CD4-positive, alpha-beta memory T cell (primary cell): ENCODE data around the gene EHD1. TPM values are rescaled to one million over a fixed set of nuclear protein-coding genes. Genes with fewer than 3 reads are reported as not detected.
A peak's percentile ranks its signal among the peaks of the same experiment; 100 is the strongest.

Source experiments
- CTCF ChIA-PET: fragments of 350-600 bp; sonication (Branson Sonifier 250); formaldehyde crosslinking; loops from one replicate; lab custom pipeline; 2021; ENCODE audit warnings: inconsistent platforms; ENCODE audit not compliant: partially characterized antibody; lab: Charles Lee
- POLR2A ChIA-PET: fragments of 350-600 bp; sonication (Branson Sonifier 250); formaldehyde crosslinking; loops from one replicate; lab custom pipeline; 2021; ENCODE audit not compliant: partially characterized antibody; lab: Charles Lee
- DNase-seq, 5 donors: peaks; one replicate each; pipeline versions ENCODE4 v3.0.0 to v3.0.0-alpha.2; 2020 to 2022; ENCODE audit warnings: mixed read lengths in 1 of 5
- H3K27ac ChIP-seq: one replicate; pipeline ENCODE4 v1.7.0; 2013; ENCODE audit warnings: low read depth, low read length
- H3K27me3 ChIP-seq: 2 replicates; pipeline ENCODE4 v1.7.0; 2013; ENCODE audit warnings: mild to moderate bottlenecking, low read length, moderate library complexity; ENCODE audit not compliant: insufficient read depth
- H3K36me3 ChIP-seq: 2 replicates; pipeline ENCODE4 v1.7.0; 2013; ENCODE audit warnings: mild to moderate bottlenecking, low read length, moderate library complexity; ENCODE audit not compliant: insufficient read depth
- H3K4me1 ChIP-seq: 2 replicates; pipeline ENCODE4 v1.7.0; 2013; ENCODE audit warnings: mild to moderate bottlenecking, low read length, moderate library complexity; ENCODE audit not compliant: insufficient read depth
- H3K4me3 ChIP-seq, 2 donors: one replicate each; pipeline ENCODE4 v1.7.0; 2013; ENCODE audit warnings: low read length in 2 of 2, mild to moderate bottlenecking in 1 of 2
- H3K9me3 ChIP-seq, 2 donors: one replicate each; pipeline ENCODE4 v1.7.0; 2013; ENCODE audit warnings: low read length in 2 of 2, control low read depth in 1 of 2; ENCODE audit not compliant: control insufficient read depth in 1 of 2
- H3K27ac Mint-ChIP-seq, 7 donors: one replicate each; pipeline ENCODE4 v1.8.0; 2020 to 2021; ENCODE audit warnings: mixed read lengths in 7 of 7, mild to moderate bottlenecking in 6 of 7, inconsistent platforms in 3 of 7, moderate library complexity in 3 of 7
- H3K27me3 Mint-ChIP-seq, 2 donors: one replicate each; pipeline ENCODE4 v1.8.0; 2020 to 2021; ENCODE audit warnings: mixed read lengths in 2 of 2
- H3K36me3 Mint-ChIP-seq, 2 donors: one replicate each; pipeline ENCODE4 v1.8.0; 2020 to 2021; ENCODE audit warnings: mixed read lengths in 2 of 2, inconsistent platforms in 1 of 2, mild to moderate bottlenecking in 1 of 2
- H3K4me1 Mint-ChIP-seq, 4 donors: one replicate each; pipeline ENCODE4 v1.8.0; 2020 to 2021; ENCODE audit warnings: mixed read lengths in 4 of 4, mild to moderate bottlenecking in 1 of 4
- H3K4me3 Mint-ChIP-seq, 8 donors: one replicate each; pipeline ENCODE4 v1.8.0; 2020 to 2021; ENCODE audit warnings: mixed read lengths in 8 of 8, mild to moderate bottlenecking in 7 of 8, moderate library complexity in 6 of 8, inconsistent platforms in 3 of 8
- H3K9me3 Mint-ChIP-seq, 8 donors: one replicate each; pipeline ENCODE4 v1.8.0; 2020 to 2021; ENCODE audit warnings: mixed read lengths in 8 of 8, mild to moderate bottlenecking in 5 of 8, inconsistent platforms in 3 of 8, moderate library complexity in 1 of 8
- intact Hi-C: fragments of 100-400 bp; cut with micrococcal nuclease; formaldehyde crosslinking; loops from one replicate; pipeline ENCODE4 v1.15.1; 2023
- polyA plus RNA-seq, 2 donors: library from polyadenylated mRNA; unstranded; fragments of 300-500 nt; fragmentation: Illumina TruSeq; gene quantifications; one replicate each; pipeline ENCODE4 v1.2.3, GENCODE V29; 2021
- total RNA-seq, 2 experiments: library from RNA; stranded (reverse); gene quantifications; one replicate each; pipeline ENCODE4 v1.2.3, GENCODE V29; 2021

EHD1 gene
- total RNA-seq: 100 to 1,000 TPM; 268 to 279 TPM
- polyA plus RNA-seq: 100 to 1,000 TPM; 125 to 200 TPM

DNA sequence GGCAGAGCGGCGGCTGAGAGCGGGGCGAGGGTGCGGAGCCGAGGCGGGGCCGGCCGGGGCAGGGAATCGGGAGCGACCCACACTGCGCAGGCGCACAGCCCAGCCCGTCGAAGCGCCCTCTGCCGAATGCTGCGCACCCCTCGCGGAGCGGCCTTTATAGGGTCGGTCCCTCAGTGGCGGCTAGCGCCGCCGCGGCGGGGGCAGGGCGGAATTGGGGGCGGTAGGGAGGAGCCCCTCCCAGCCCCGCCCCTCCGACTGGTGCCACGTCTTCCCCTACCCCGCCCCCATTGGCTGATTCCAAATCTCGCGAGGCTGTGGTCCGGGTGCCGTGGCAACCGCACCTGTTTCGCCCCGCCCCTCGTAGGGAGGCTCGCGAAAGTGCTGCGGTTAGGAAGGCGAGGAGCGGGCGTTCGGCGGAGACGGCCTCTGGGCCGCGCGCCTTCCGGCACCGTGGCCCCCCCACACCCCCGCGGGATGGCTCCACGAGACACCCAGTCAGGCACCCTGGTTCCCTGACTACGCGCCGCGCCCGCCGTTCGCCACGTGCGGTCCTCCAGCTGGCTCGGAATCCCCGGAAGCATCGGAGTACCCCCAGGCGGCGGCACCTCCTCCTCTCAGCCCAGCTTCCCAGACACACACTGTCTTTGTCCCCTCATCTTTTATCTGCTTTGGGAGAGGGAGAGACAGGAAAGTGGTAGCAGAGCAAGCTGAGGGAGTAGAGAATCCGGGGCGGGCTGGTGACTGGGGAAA is at the start of gene EHD1:
Gene EHD1, minus strand, starts transcription at position 128 of the 750 bp plus-strand sequence. CDS start 157 bp downstream, outside the sequence.
- no peaks in the 10 kb centered on the region for H3K27me3 Mint-ChIP-seq

DNA sequence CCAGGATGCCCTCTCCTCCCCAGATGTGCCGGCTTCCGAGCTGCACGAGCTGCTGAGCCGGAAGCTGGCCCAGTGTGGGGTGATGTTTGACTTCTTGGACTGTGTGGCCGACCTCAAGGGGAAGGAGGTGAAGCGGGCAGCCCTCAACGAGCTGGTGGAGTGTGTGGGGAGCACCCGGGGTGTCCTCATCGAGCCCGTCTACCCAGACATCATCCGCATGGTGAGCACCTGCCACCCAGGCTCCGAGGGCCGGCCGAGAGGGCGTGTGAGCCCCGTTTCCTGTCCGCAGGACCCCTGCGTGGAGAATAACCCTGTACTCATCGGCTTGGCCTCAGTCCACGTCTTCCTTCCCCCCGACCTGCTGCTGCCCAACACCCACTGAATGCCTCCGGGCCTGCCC is 48.3 kb upstream of the EHD1 start:
- no peak overlapping the region for H3K27ac ChIP-seq
- H3K36me3 Mint-ChIP-seq: peaks cover 17 to 35% of the 10 kb centered on the region in 2 donors
- H3K27me3 Mint-ChIP-seq: no peaks in the 10 kb centered on the region
- H3K36me3 ChIP-seq: peaks cover 18% of the 10 kb centered on the region
- no peak for DNase-seq
- H3K4me3 ChIP-seq: no peak overlapping the region
- no peaks in the 10 kb centered on the region for H3K9me3 Mint-ChIP-seq
- ChIA-PET POLR2A (interaction anchor here (1.1 to 5.7 kb wide), 2 partner anchors 11 to 78 kb away, joined by 3 to 46 read pairs; partner anchors contain the start of gene ATG2A), CTCF (no interaction called here)
- H3K27ac Mint-ChIP-seq: peak overlapping the region in 3 of 7 donors; percentile 48 to 75 (median 68)
- intact Hi-C loops: no loop called here
- peaks cover 9 to 15% (median 11%) of the 10 kb centered on the region in 4 donors for H3K4me1 Mint-ChIP-seq
- H3K4me3 Mint-ChIP-seq: peak overlapping the region in 4 of 8 donors; percentile 17 to 61 (median 52)
- H3K27me3 ChIP-seq: no peaks in the 10 kb centered on the region
- H3K4me1 ChIP-seq: peaks cover 20% of the 10 kb centered on the region
- no peaks in the 10 kb centered on the region for H3K9me3 ChIP-seq

More for the DNA sequence above, at the start of gene EHD1:
- peaks cover 34 to 77% (median 47%) of the 10 kb centered on the region in 4 donors for H3K4me1 Mint-ChIP-seq
- ChIA-PET CTCF (interaction anchor here (1.5 to 29.4 kb wide), 4 partner anchors 9 to 46 kb away, joined by 4 to 1245 read pairs (median 34); partner anchors contain the start of genes CDC42BPG and PPP2R5B), POLR2A (interaction anchor here (0.7 to 31.5 kb wide), 20 partner anchors 10 to 257 kb away, joined by 3 to 2105 read pairs (median 6); partner anchors contain the start of genes ATG2A, CDC42BPG, FAU and MEN1)
- Histone ChIP-seq H3K27ac (peak within 1 kb of the TSS; percentile 92), H3K36me3 (peaks cover 6% of the 10 kb centered on the region), H3K9me3 (no peaks in the 10 kb centered on the region), H3K4me1 (peaks cover 58% of the 10 kb centered on the region), H3K27me3 (no peaks in the 10 kb centered on the region), H3K4me3 (peak within 1 kb of the TSS; percentile 82 to 99)
- peak; percentile 99 to 100 (median 99) for DNase-seq
- H3K9me3 Mint-ChIP-seq: peaks cover 0 to 14% (median 0%) of the 10 kb centered on the region in 8 donors
- peaks cover 23 to 40% of the 10 kb centered on the region in 2 donors for H3K36me3 Mint-ChIP-seq
- peak within 1 kb of the TSS; percentile 96 to 98 (median 97) for H3K27ac Mint-ChIP-seq
- intact Hi-C loops: loop anchor here (1.0 to 2.0 kb wide), 10 partner anchors 9 to 76 kb away; partner anchors contain the start of genes ATG2A, MAP4K2 and PPP2R5B
- H3K4me3 Mint-ChIP-seq: peak within 1 kb of the TSS; percentile 99 to 100 (median 99)

DNA sequence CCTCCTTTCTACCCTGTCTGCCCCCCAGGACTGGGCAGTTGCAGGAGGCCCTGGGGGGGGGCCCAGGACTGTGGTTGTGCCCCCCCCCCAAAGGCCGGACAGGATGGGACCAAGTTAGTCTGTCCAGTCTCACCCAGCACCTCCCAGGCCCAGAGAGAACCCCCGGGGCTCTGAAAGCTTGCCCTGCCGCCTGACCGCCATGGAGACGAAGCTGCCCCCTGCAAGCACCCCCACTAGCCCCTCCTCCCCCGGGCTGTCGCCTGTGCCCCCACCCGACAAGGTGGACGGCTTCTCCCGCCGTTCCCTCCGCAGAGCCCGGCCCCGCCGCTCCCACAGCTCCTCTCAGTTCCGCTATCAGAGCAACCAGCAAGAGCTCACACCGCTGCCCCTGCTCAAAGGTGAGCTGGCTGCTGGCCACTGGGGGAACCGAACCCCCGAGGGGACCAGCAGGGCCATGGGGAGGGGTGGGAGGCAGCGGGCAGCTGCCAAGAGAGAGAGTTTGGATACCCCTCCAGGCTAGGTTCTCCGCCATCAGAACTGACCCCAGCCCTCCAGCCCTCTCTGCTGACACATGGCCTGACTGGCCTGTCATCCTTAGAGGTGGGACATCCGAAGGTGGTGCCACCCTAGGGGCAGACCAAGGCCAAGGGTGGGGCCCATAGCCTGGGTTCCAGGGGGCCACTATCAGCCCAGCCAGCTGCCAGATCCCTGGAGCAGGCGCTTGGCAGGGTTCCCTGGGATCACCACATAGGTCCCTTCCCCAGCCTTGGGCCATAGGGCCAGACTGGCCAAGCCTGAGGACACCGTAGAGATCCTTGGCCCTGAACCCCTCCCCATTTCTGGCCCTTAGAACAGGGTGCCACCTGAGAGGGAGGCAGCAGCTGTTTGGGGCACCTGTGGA is 47.4 kb upstream of the EHD1 start:
- Histone ChIP-seq H3K27ac (no peak overlapping the region), H3K4me3 (peak overlapping the region in 1 of 2 donors; percentile 61), H3K4me1 (peaks cover 20% of the 10 kb centered on the region), H3K9me3 (no peaks in the 10 kb centered on the region), H3K27me3 (no peaks in the 10 kb centered on the region), H3K36me3 (peaks cover 11% of the 10 kb centered on the region)
- Mint-ChIP-seq H3K4me1 (peaks cover 9 to 15% (median 11%) of the 10 kb centered on the region in 4 donors), H3K27me3 (no peaks in the 10 kb centered on the region), H3K36me3 (peaks cover 12 to 26% of the 10 kb centered on the region in 2 donors), H3K27ac (peak overlapping the region in 6 of 7 donors; percentile 46 to 94 (median 89)), H3K4me3 (peak overlapping the region; percentile 62 to 93 (median 88)), H3K9me3 (no peaks in the 10 kb centered on the region)
- ChIA-PET POLR2A (interaction anchor here (1.0 to 5.7 kb wide), 9 partner anchors 10 to 196 kb away, joined by 3 to 46 read pairs (median 10); partner anchors contain the start of genes ARL2, ATG2A, FAU and MAP4K2), CTCF (interaction anchor here (1.0 kb wide), 1 partner anchor 46 kb away, joined by 4 read pairs; the partner anchor contains the start of gene MAJIN)
- intact Hi-C loops: loop anchor here (2.0 kb wide), 1 partner anchor 187 kb away; no protein-coding TSS in a partner anchor
- DNase-seq: no peak

DNA sequence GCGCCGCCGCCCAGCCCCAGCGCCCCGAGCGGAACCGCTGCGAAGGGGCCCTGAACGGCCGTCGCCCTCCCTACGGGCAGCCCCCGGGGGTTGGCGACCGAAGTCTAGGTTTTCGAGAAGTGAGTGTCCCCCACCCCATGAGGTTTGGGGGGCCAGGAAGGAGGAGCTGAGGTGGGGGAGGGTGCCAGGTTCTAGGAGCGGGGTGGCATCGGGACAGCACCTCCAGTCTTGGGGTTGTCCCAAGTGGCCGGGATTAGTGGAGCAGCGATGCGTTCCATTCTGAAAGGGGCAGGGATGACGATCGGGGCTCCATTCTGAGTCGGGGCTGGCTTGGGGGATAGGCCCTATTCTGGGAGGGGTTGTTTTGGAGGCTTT is 46.5 kb upstream of the EHD1 start:
- H3K4me3 ChIP-seq: peak overlapping the region; percentile 61 to 69
- CTCF ChIA-PET: interaction anchor here (0.9 to 1.5 kb wide), 4 partner anchors 32 to 81 kb away, joined by 3 to 4 read pairs (median 4); partner anchors contain the start of genes CDC42BPG, EHD1 and MAJIN
- no peaks in the 10 kb centered on the region for H3K9me3 ChIP-seq
- DNase-seq: no peak
- peaks cover 20% of the 10 kb centered on the region for H3K4me1 ChIP-seq
- H3K36me3 ChIP-seq: peaks cover 2% of the 10 kb centered on the region
- POLR2A ChIA-PET: interaction anchor here (0.8 to 5.7 kb wide), 22 partner anchors 9 to 690 kb away, joined by 3 to 46 read pairs (median 8); partner anchors contain the start of genes ARL2, ATG2A, CDC42BPG and EHD1
- Mint-ChIP-seq H3K4me3 (peak overlapping the region; percentile 83 to 93 (median 88)), H3K27ac (peak overlapping the region in 6 of 7 donors; percentile 46 to 94 (median 89)), H3K27me3 (no peaks in the 10 kb centered on the region), H3K9me3 (no peaks in the 10 kb centered on the region), H3K4me1 (peaks cover 9 to 15% (median 11%) of the 10 kb centered on the region in 4 donors), H3K36me3 (peaks cover 3 to 19% of the 10 kb centered on the region in 2 donors)
- peak overlapping the region; percentile 78 for H3K27ac ChIP-seq
- intact Hi-C loops: loop anchor here (1.0 to 2.0 kb wide), 6 partner anchors 9 to 188 kb away; partner anchors contain the start of genes CDCA5, EHD1, SNX15 and ZFPL1
- no peaks in the 10 kb centered on the region for H3K27me3 ChIP-seq

DNA sequence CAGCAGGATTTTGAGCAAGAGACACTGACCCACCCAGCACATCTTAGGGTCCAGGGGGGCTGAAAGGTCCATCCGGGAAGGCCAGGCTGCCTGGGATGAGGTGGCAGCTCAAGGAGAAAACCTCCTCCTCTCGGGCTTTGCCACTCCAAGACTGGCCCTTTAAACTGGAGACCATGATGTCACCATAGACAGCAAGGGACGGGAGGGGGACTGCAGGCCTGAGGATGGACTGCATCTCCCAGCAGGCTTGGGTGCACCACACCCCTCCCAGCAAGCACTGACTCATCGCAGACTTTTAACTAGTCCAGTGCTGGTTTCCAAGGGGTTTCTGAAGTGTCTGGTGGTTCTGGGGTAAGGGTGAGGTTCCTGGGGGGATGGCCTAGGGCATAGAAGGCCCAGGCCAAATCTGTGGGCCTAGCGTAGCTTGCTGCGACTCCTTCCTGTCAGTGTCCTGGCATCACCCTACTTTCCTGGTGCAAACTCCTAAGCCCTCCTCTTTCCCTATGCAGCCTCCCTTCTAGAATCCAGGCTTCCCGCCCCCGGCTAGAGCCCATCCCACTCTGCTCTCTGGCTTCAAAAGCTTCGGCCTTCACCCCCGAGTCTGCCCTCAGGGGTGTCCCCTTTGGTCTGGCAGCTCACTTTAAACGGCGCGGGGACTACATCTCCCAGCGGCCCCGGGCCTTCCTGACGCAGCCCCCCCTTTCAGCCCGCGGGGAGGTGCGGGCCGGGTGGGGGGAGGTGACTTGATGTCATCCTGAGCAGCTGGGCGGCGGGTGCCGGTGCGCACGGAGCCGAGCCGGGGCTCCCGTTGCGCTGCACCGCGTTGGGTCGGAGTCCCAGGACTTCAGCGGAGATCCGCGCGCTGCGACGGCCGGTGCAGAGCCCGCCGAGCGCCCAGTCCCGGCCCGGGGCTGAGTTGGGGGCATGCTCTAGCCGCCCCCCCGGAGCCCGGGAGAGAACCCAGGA is 45.8 kb upstream of the EHD1 start, which contains the start of gene PPP2R5B:
Gene PPP2R5B, plus strand, starts transcription at position 746 of the 966 bp plus-strand sequence. CDS start 1,046 bp downstream, outside the sequence.
- Mint-ChIP-seq H3K36me3 (peaks cover 0 to 17% of the 10 kb centered on the region in 2 donors), H3K9me3 (no peaks in the 10 kb centered on the region), H3K4me3 (peak within 1 kb of the TSS; percentile 93 to 99 (median 96)), H3K27ac (peak within 1 kb of the TSS; percentile 98 to 100 (median 99)), H3K27me3 (no peaks in the 10 kb centered on the region), H3K4me1 (peaks cover 9 to 15% (median 11%) of the 10 kb centered on the region in 4 donors)
- Histone ChIP-seq H3K4me1 (peaks cover 20% of the 10 kb centered on the region), H3K36me3 (no peaks in the 10 kb centered on the region), H3K27ac (peak within 1 kb of the TSS; percentile 78), H3K27me3 (no peaks in the 10 kb centered on the region), H3K4me3 (peak within 1 kb of the TSS; percentile 61 to 85), H3K9me3 (no peaks in the 10 kb centered on the region)
- intact Hi-C loops: loop anchor here (1.0 to 2.0 kb wide), 6 partner anchors 8 to 189 kb away; partner anchors contain the start of genes CDCA5, EHD1, SNX15 and ZFPL1
- ChIA-PET CTCF (interaction anchor here (0.9 to 1.5 kb wide), 4 partner anchors 31 to 80 kb away, joined by 3 to 4 read pairs (median 4); partner anchors contain the start of genes CDC42BPG, EHD1 and MAJIN), POLR2A (interaction anchor here (0.8 to 5.7 kb wide), 24 partner anchors 9 to 691 kb away, joined by 3 to 46 read pairs (median 7); partner anchors contain the start of genes ARL2, ATG2A, CDC42BPG and EHD1)
- peak; percentile 87 to 95 (median 90) for DNase-seq
